ENCODE results near the gene ZMYND12. TPM values are rescaled to one million over a fixed set of nuclear protein-coding genes. Genes with fewer than 3 reads are reported as not detected.
"Not testable (repeated sequence)": the region's sequence is repeated elsewhere in the genome, so short reads cannot be mapped to it uniquely, and the experiment has no call there.

The ZMYND12 gene
- not detected in 2 replicates for total RNA-seq (2014; rRNA removed)
- percentile 22 among the genes with signal in this experiment for Bru-seq, nascent RNA
- BruChase-seq, experiment 1, labeled RNA remaining after a 6-hour chase, result percentile 18 among the genes with signal in this experiment
- percentile 11 among the genes with signal in this experiment for BruChase-seq, experiment 2, labeled RNA remaining after a 2-hour chase
- long read RNA-seq, result 0 reads

- POLR2A ChIA-PET (ENCODE audit: unreplicated experiment), result no interaction called here
- peak; percentile 85 for DNase-seq
Measured at GRCh38 chr1:42456010-42456753, at the start of gene ZMYND12, which contains the start of gene PPCS. Gene ZMYND12, minus strand, starts transcription at chr1:42456022. Its CDS starts 25 bp downstream, at chr1:42455997. Gene PPCS, plus strand, starts transcription at chr1:42456543. Its CDS starts 23 bp downstream, at chr1:42456566.

GRCh38 chr1:42504535-42505128, 48.8 kb upstream of the ZMYND12 start:
- peaks cover 20% of the 10 kb centered on the region; the same call in 1 of the 2 replicates for H3K36me3 ChIP-seq (ENCODE audit: low read depth, low read length)
- intact Hi-C loops (cut with micrococcal nuclease), result no loop called here

More at GRCh38 chr1:42456010-42456753, at the start of gene ZMYND12, which contains the start of gene PPCS:
- BruUV-seq (replicated peaks), result TSS peak; percentile 97
- H3K9ac ChIP-seq (ENCODE audit: low read length), result peak within 1 kb of the TSS; percentile 96
- CTCF ChIA-PET, result no interaction called here
- no peaks in the 10 kb centered on the region for H3K27me3 ChIP-seq (ENCODE audit: low read length)
- H3K9me3 ChIP-seq (ENCODE audit: low read length), result no peaks in the 10 kb centered on the region
- H3K4me3 ChIP-seq (ENCODE audit: low read length), result peak within 1 kb of the TSS; percentile 85
- peak within 1 kb of the TSS; percentile 95 for H3K4me2 ChIP-seq (ENCODE audit: low read length)
- intact Hi-C loops (cut with micrococcal nuclease), result no loop called here
- H3F3A ChIP-seq (ENCODE audit: low read length, unreplicated experiment), result no peaks in the 10 kb centered on the region
- no peaks in the 10 kb centered on the region for H4K20me1 ChIP-seq (ENCODE audit: low read length)
- H3K9me2 ChIP-seq (replicated peaks; ENCODE audit: low read length), result no peaks in the 10 kb centered on the region
- H3K79me2 ChIP-seq (ENCODE audit: low read length), result peaks cover 23% of the 10 kb centered on the region
- peak within 1 kb of the TSS; percentile 98 for H2AFZ ChIP-seq (ENCODE audit: low read length)
- peaks cover 27% of the 10 kb centered on the region for H3K4me1 ChIP-seq (ENCODE audit: insufficient read depth, low read length)
- ATAC-seq, result peak; percentile 90
- peak within 1 kb of the TSS; percentile 73 for H3K27ac ChIP-seq (ENCODE audit: low read length)
- TF ChIP-seq EZH2phosphoT487 (IDR thresholded peaks at IDR 0.05; ENCODE audit: borderline replicate concordance, low read length), result no peak
- no peak for TF ChIP-seq EZH2 (IDR thresholded peaks at IDR 0.05; ENCODE audit: low read length, unreplicated experiment)
- TF ChIP-seq, protein P1, sequence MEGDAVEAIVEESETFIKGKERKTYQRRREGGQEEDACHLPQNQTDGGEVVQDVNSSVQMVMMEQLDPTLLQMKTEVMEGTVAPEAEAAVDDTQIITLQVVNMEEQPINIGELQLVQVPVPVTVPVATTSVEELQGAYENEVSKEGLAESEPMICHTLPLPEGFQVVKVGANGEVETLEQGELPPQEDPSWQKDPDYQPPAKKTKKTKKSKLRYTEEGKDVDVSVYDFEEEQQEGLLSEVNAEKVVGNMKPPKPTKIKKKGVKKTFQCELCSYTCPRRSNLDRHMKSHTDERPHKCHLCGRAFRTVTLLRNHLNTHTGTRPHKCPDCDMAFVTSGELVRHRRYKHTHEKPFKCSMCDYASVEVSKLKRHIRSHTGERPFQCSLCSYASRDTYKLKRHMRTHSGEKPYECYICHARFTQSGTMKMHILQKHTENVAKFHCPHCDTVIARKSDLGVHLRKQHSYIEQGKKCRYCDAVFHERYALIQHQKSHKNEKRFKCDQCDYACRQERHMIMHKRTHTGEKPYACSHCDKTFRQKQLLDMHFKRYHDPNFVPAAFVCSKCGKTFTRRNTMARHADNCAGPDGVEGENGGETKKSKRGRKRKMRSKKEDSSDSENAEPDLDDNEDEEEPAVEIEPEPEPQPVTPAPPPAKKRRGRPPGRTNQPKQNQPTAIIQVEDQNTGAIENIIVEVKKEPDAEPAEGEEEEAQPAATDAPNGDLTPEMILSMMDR (conservative IDR thresholded peaks at IDR 0.05; ENCODE audit: low read depth, low read length), result no peak
- no peaks in the 10 kb centered on the region; the same call in 1 of the 2 replicates for H3K36me3 ChIP-seq (ENCODE audit: low read depth, low read length)

GRCh38 chr1:42502031-42502430, 46.2 kb upstream of the ZMYND12 start:
- H3K4me1 ChIP-seq (ENCODE audit: insufficient read depth, low read length); ATAC-seq; H4K20me1 ChIP-seq (ENCODE audit: low read length); H3K4me3 ChIP-seq (ENCODE audit: low read length); DNase-seq; H3F3A ChIP-seq (ENCODE audit: low read length, unreplicated experiment); H3K9me2 ChIP-seq (replicated peaks; ENCODE audit: low read length); H3K79me2 ChIP-seq (ENCODE audit: low read length); H2AFZ ChIP-seq (ENCODE audit: low read length); POLR2A ChIA-PET (ENCODE audit: unreplicated experiment); intact Hi-C loops (cut with micrococcal nuclease); H3K4me2 ChIP-seq (ENCODE audit: low read length); BruUV-seq (replicated peaks); H3K9ac ChIP-seq (ENCODE audit: low read length); CTCF ChIA-PET; H3K27me3 ChIP-seq (ENCODE audit: low read length); H3K27ac ChIP-seq (ENCODE audit: low read length): not testable (repeated sequence)
- H3K9me3 ChIP-seq (ENCODE audit: low read length), result peaks cover 21% of the 10 kb centered on the region
- H3K36me3 ChIP-seq (ENCODE audit: low read depth, low read length), result peaks cover 13% of the 10 kb centered on the region; the same call in 1 of the 2 replicates

More at GRCh38 chr1:42504535-42505128, 48.8 kb upstream of the ZMYND12 start:
- no peaks in the 10 kb centered on the region for H3K9me2 ChIP-seq (replicated peaks; ENCODE audit: low read length)
- peaks cover 33% of the 10 kb centered on the region for H3K9me3 ChIP-seq (ENCODE audit: low read length)
- POLR2A ChIA-PET (ENCODE audit: unreplicated experiment), result no interaction called here
- no peak overlapping the region for H3K9ac ChIP-seq (ENCODE audit: low read length)
- no peaks in the 10 kb centered on the region for H3K79me2 ChIP-seq (ENCODE audit: low read length)
- ATAC-seq (no peak), DNase-seq (peak; percentile 19)
- H3K4me1 ChIP-seq (ENCODE audit: insufficient read depth, low read length), result no peaks in the 10 kb centered on the region
- H3F3A ChIP-seq (ENCODE audit: low read length, unreplicated experiment), result no peaks in the 10 kb centered on the region
- H3K4me2 ChIP-seq (ENCODE audit: low read length), result no peak overlapping the region
- CTCF ChIA-PET, result no interaction called here
- TF ChIP-seq EZH2phosphoT487 (IDR thresholded peaks at IDR 0.05; ENCODE audit: borderline replicate concordance, low read length) (no peak), EZH2 (IDR thresholded peaks at IDR 0.05; ENCODE audit: low read length, unreplicated experiment) (no peak)
- TF ChIP-seq, protein P1 (conservative IDR thresholded peaks at IDR 0.05; ENCODE audit: low read depth, low read length), result 0 out of 2 replicates have a peak, but pooled peaks have one; percentile 11
- no peaks in the 10 kb centered on the region for H4K20me1 ChIP-seq (ENCODE audit: low read length)
- H3K27me3 ChIP-seq (ENCODE audit: low read length), result no peaks in the 10 kb centered on the region
- H3K4me3 ChIP-seq (ENCODE audit: low read length), result no peak overlapping the region
- BruUV-seq (replicated peaks), result no TSS peak
- no peak overlapping the region for H2AFZ ChIP-seq (ENCODE audit: low read length)
- H3K27ac ChIP-seq (ENCODE audit: low read length), result no peak overlapping the region
